ENCODE measurements around the gene C1QL2. TPM values are rescaled to one million over a fixed set of nuclear protein-coding genes. Genes with fewer than 3 reads are reported as not detected.

The C1QL2 gene
- total RNA-seq, 1 experiment from 2014 or later, result not detected

- DNase-seq (ENCODE audit: low read depth, low spot score) (no peak), ATAC-seq (no peak)
- Histone ChIP-seq H3K4me3 (replicated peaks in 1 of 2; ENCODE audit: low read depth in 1 of 2, low read length in 2 of 2) (no peak overlapping the region), H3K4me1 (ENCODE audit: control insufficient read depth in 1 of 2, insufficient read depth in 2 of 2, low read length in 2 of 2) (peaks cover 0 to 18% of the 10 kb centered on the region in 2 experiments; a peak in 3 of 4 replicates), H3K9ac (ENCODE audit: low read length) (no peak overlapping the region), H3K27ac (ENCODE audit: low read depth, low read length) (no peak overlapping the region), H4K20me1 (ENCODE audit: insufficient read depth) (no peaks in the 10 kb centered on the region), H3K9me3 (ENCODE audit: control insufficient read depth in 1 of 2, insufficient read depth in 1 of 2, low read depth in 1 of 2, low read length in 2 of 2) (no peaks in the 10 kb centered on the region), H3K4me2 (ENCODE audit: low read length) (no peak overlapping the region), H3K36me3 (ENCODE audit: control insufficient read depth in 1 of 2, insufficient read depth in 2 of 2, low read length in 2 of 2) (no peaks in the 10 kb centered on the region), H3K79me2 (ENCODE audit: insufficient read depth, low read length) (no peaks in the 10 kb centered on the region), H3K9me2 (ENCODE audit: insufficient read depth) (no peaks in the 10 kb centered on the region), H2AFZ (ENCODE audit: low read depth, low read length, poor library complexity, severe bottlenecking) (no peak overlapping the region), H3K27me3 (ENCODE audit: insufficient read depth, low read length) (peaks cover 4% of the 10 kb centered on the region; the same call in 1 of the 2 replicates)
- CTCF ChIA-PET, result no interaction called here
- POLR2A ChIA-PET, result interaction anchor here (0.8 kb wide), 1 partner anchor 9 kb away, joined by 3 read pairs; no protein-coding TSS in a partner anchor
- intact Hi-C loops (cut with micrococcal nuclease), result no loop called here
- RAD21 ChIA-PET (ENCODE audit: low non-redundant PET in 1 of 2, low total read pairs in 2 of 2, uncharacterized antibody in 2 of 2, unreplicated experiment in 2 of 2), result no interaction called here
- no peak for TF ChIP-seq RAD21 (IDR thresholded peaks at IDR 0.05; ENCODE audit: low read depth)
- TF ChIP-seq REST (IDR thresholded peaks at IDR 0.05; ENCODE audit: low read depth), result no peak
- TF ChIP-seq YY1 (IDR thresholded peaks at IDR 0.05; ENCODE audit: extremely low read depth, insufficient replicate concordance, low read depth, low read length), result no peak
- no peak for TF ChIP-seq EZH2phosphoT487 (IDR thresholded peaks at IDR 0.05; ENCODE audit: borderline replicate concordance)
- no peak for TF ChIP-seq ZFX (IDR thresholded peaks at IDR 0.05)
- TF ChIP-seq EZH2 (IDR thresholded peaks at IDR 0.05), result no peak
- no peak for TF ChIP-seq ZBTB33 (IDR thresholded peaks at IDR 0.05; ENCODE audit: extremely low read depth, insufficient replicate concordance, low read length)
- TF ChIP-seq TCF7L2 (IDR thresholded peaks at IDR 0.05; ENCODE audit: borderline replicate concordance, extremely low read depth, insufficient read depth, insufficient read length), result no peak
- TF ChIP-seq ATF3 (IDR thresholded peaks at IDR 0.05), result no peak
- no peak for TF ChIP-seq ELF1 (IDR thresholded peaks at IDR 0.05; ENCODE audit: borderline replicate concordance, low read depth)
- TF ChIP-seq CBX3 (IDR thresholded peaks at IDR 0.05; ENCODE audit: low read depth), result no peak
- TF ChIP-seq POLR2A (IDR thresholded peaks at IDR 0.05; ENCODE audit: borderline replicate concordance, extremely low read depth, insufficient read depth, insufficient read length), result no peak
- no peak for TF ChIP-seq SP1 (IDR thresholded peaks at IDR 0.05; ENCODE audit: low read depth)
- no peak for TF ChIP-seq SRF (IDR thresholded peaks at IDR 0.05; ENCODE audit: low read depth)
- TF ChIP-seq MAX (IDR thresholded peaks at IDR 0.05), result no peak
- no peak for TF ChIP-seq SIN3A (IDR thresholded peaks at IDR 0.05; ENCODE audit: low read depth)
- TF ChIP-seq CEBPB (IDR thresholded peaks at IDR 0.05; ENCODE audit: low read depth), result no peak
- no peak for TF ChIP-seq POLR2AphosphoS5 (IDR thresholded peaks at IDR 0.05; ENCODE audit: low read depth, low read length)
- no peak for TF ChIP-seq CTCF (IDR thresholded peaks at IDR 0.05 in 2 of 3, conservative IDR thresholded peaks at IDR 0.05 in 1 of 3; ENCODE audit: borderline replicate concordance in 1 of 3, insufficient read depth in 1 of 3, low read depth in 2 of 3, low read length in 2 of 3)
- TF ChIP-seq EGR1 (IDR thresholded peaks at IDR 0.05; ENCODE audit: low read depth), result no peak
- BruUV-seq (replicated peaks), result no TSS peak
Measured at GRCh38 chr2:119136872-119137271, 21.7 kb downstream of the C1QL2 start.
